Activated CD4-positive, alpha-beta T cell treated with anti-CD3 and anti-CD28 coated beads, Interleukin-2, amount 10 ng/mL, durations not matched to agents 7 days and 5 days (primary cell): ENCODE data around the gene MECR. TPM values are rescaled to one million over a fixed set of nuclear protein-coding genes. Genes with fewer than 3 reads are reported as not detected.

Experiments used
- CTCF ChIA-PET: fragments of 350-600 bp; sonication (Branson Sonifier 250); formaldehyde crosslinking; loops from one replicate; lab custom pipeline; 2021; ENCODE audit warnings: antibody characterized with exemption; lab: Charles Lee
- POLR2A ChIA-PET: fragments of 350-600 bp; sonication (Branson Sonifier 250); formaldehyde crosslinking; loops from one replicate; lab custom pipeline; 2021; ENCODE audit warnings: antibody characterized with exemption; lab: Charles Lee
- DNase-seq: peaks from one replicate; pipeline ENCODE4 v3.0.0-alpha.2; 2020
- H3K27ac Mint-ChIP-seq: one replicate; pipeline ENCODE4 v1.8.0; 2021; ENCODE audit warnings: mild to moderate bottlenecking, moderate library complexity, mixed read lengths
- H3K27me3 Mint-ChIP-seq: one replicate; pipeline ENCODE4 v1.8.0; 2021; ENCODE audit warnings: mixed read lengths
- H3K36me3 Mint-ChIP-seq: one replicate; pipeline ENCODE4 v1.8.0; 2021; ENCODE audit warnings: low read depth, mixed read lengths
- H3K4me1 Mint-ChIP-seq: one replicate; pipeline ENCODE4 v1.8.0; 2021; ENCODE audit warnings: mixed read lengths
- H3K4me3 Mint-ChIP-seq: one replicate; pipeline ENCODE4 v1.8.0; 2021; ENCODE audit warnings: mild to moderate bottlenecking, moderate library complexity, mixed read lengths
- H3K9me3 Mint-ChIP-seq: one replicate; pipeline ENCODE4 v1.8.0; 2021; ENCODE audit warnings: mixed read lengths
- total RNA-seq, 2 experiments: library from RNA; stranded (reverse); gene quantifications; one replicate each; pipeline ENCODE4 v1.2.3, GENCODE V29; 2021

The MECR gene
- total RNA-seq, 2 experiments from 2014 or later = 16.4 to 19.7 TPM

- ChIA-PET POLR2A (no interaction called here), CTCF (no interaction called here)
- Mint-ChIP-seq H3K27me3 (no peaks in the 10 kb centered on the region), H3K36me3 (no peaks in the 10 kb centered on the region), H3K4me1 (peaks cover 2% of the 10 kb centered on the region), H3K4me3 (no peak overlapping the region), H3K27ac (no peak overlapping the region), H3K9me3 (no peaks in the 10 kb centered on the region)
- DNase-seq = no peak
Observed at GRCh38 chr1:29249170-29249691, 18.5 kb upstream of the MECR start.

- Mint-ChIP-seq H3K36me3 (no peaks in the 10 kb centered on the region), H3K27ac (no peak overlapping the region), H3K4me1 (peaks cover 2% of the 10 kb centered on the region), H3K4me3 (no peak overlapping the region), H3K9me3 (no peaks in the 10 kb centered on the region), H3K27me3 (no peaks in the 10 kb centered on the region)
- CTCF ChIA-PET = no interaction called here
- POLR2A ChIA-PET = no interaction called here
- no peak for DNase-seq
Observed at GRCh38 chr1:29248409-29248808, 17.7 kb upstream of the MECR start.

- CTCF ChIA-PET = interaction anchor here (0.6 kb wide), 1 partner anchor 396 kb away, joined by 3 read pairs; no protein-coding TSS in a partner anchor
- no peak overlapping the region for H3K27ac Mint-ChIP-seq
- DNase-seq = no peak
Observed at GRCh38 chr1:29247571-29248273, 17.0 kb upstream of the MECR start.

GRCh38 chr1:29247044-29247443, 16.3 kb upstream of the MECR start:
- H3K9me3 Mint-ChIP-seq = no peaks in the 10 kb centered on the region
- ChIA-PET POLR2A (no interaction called here), CTCF (interaction anchor here (0.6 kb wide), 1 partner anchor 395 kb away, joined by 3 read pairs; no protein-coding TSS in a partner anchor)
- H3K4me1 Mint-ChIP-seq = peaks cover 2% of the 10 kb centered on the region
- DNase-seq = no peak
- no peak overlapping the region for H3K27ac Mint-ChIP-seq
- peaks cover 1% of the 10 kb centered on the region for H3K27me3 Mint-ChIP-seq
- no peaks in the 10 kb centered on the region for H3K36me3 Mint-ChIP-seq
- no peak overlapping the region for H3K4me3 Mint-ChIP-seq

More at GRCh38 chr1:29247571-29248273, 17.0 kb upstream of the MECR start:
- peaks cover 2% of the 10 kb centered on the region for H3K4me1 Mint-ChIP-seq
- no peaks in the 10 kb centered on the region for H3K9me3 Mint-ChIP-seq
- no peaks in the 10 kb centered on the region for H3K36me3 Mint-ChIP-seq
- no peaks in the 10 kb centered on the region for H3K27me3 Mint-ChIP-seq
- no peak overlapping the region for H3K4me3 Mint-ChIP-seq
- POLR2A ChIA-PET = no interaction called here

GRCh38 chr1:29245876-29246275, 15.1 kb upstream of the MECR start:
- Mint-ChIP-seq H3K27me3 (peaks cover 6% of the 10 kb centered on the region), H3K36me3 (no peaks in the 10 kb centered on the region), H3K27ac (no peak overlapping the region), H3K4me1 (peaks cover 2% of the 10 kb centered on the region), H3K9me3 (no peaks in the 10 kb centered on the region), H3K4me3 (no peak overlapping the region)
- no peak for DNase-seq
- CTCF ChIA-PET = interaction anchor here (0.5 kb wide), 1 partner anchor 444 kb away, joined by 3 read pairs; no protein-coding TSS in a partner anchor
- POLR2A ChIA-PET = no interaction called here

GRCh38 chr1:29245261-29245660, 14.5 kb upstream of the MECR start:
- POLR2A ChIA-PET = no interaction called here
- Mint-ChIP-seq H3K27ac (no peak overlapping the region), H3K4me3 (no peak overlapping the region), H3K36me3 (no peaks in the 10 kb centered on the region), H3K27me3 (peaks cover 8% of the 10 kb centered on the region), H3K9me3 (no peaks in the 10 kb centered on the region), H3K4me1 (peaks cover 2% of the 10 kb centered on the region)
- DNase-seq = no peak
- CTCF ChIA-PET = interaction anchor here (0.5 kb wide), 1 partner anchor 444 kb away, joined by 3 read pairs; no protein-coding TSS in a partner anchor

GRCh38 chr1:29243871-29244200, 13.1 kb upstream of the MECR start:
- ChIA-PET POLR2A (no interaction called here), CTCF (no interaction called here)
- no peak overlapping the region for H3K4me3 Mint-ChIP-seq
- H3K4me1 Mint-ChIP-seq = no peaks in the 10 kb centered on the region
- H3K9me3 Mint-ChIP-seq = no peaks in the 10 kb centered on the region
- peaks cover 23% of the 10 kb centered on the region for H3K27me3 Mint-ChIP-seq
- no peaks in the 10 kb centered on the region for H3K36me3 Mint-ChIP-seq
- H3K27ac Mint-ChIP-seq = no peak overlapping the region
- DNase-seq = no peak

- Mint-ChIP-seq H3K9me3 (no peaks in the 10 kb centered on the region), H3K27ac (no peak overlapping the region), H3K36me3 (peaks cover 1% of the 10 kb centered on the region), H3K4me1 (peaks cover 3% of the 10 kb centered on the region), H3K27me3 (peaks cover 27% of the 10 kb centered on the region), H3K4me3 (no peak overlapping the region)
- ChIA-PET CTCF (no interaction called here), POLR2A (no interaction called here)
- no peak for DNase-seq
Observed at GRCh38 chr1:29243023-29243870, 12.5 kb upstream of the MECR start.

- ChIA-PET POLR2A (no interaction called here), CTCF (interaction anchor here (0.6 kb wide), 1 partner anchor 997 kb away, joined by 3 read pairs; no protein-coding TSS in a partner anchor)
- H3K4me1 Mint-ChIP-seq = peaks cover 14% of the 10 kb centered on the region
- H3K36me3 Mint-ChIP-seq = peaks cover 1% of the 10 kb centered on the region
- no peak for DNase-seq
- H3K4me3 Mint-ChIP-seq = no peak overlapping the region
- H3K27me3 Mint-ChIP-seq = peaks cover 39% of the 10 kb centered on the region
- no peak overlapping the region for H3K27ac Mint-ChIP-seq
- H3K9me3 Mint-ChIP-seq = no peaks in the 10 kb centered on the region
Observed at GRCh38 chr1:29240986-29241385, 10.3 kb upstream of the MECR start.

GRCh38 chr1:29240400-29240837, 9.7 kb upstream of the MECR start:
- Mint-ChIP-seq H3K27ac (no peak overlapping the region), H3K4me3 (no peak overlapping the region), H3K9me3 (no peaks in the 10 kb centered on the region), H3K27me3 (peaks cover 45% of the 10 kb centered on the region), H3K36me3 (peaks cover 1% of the 10 kb centered on the region), H3K4me1 (peaks cover 18% of the 10 kb centered on the region)
- no peak for DNase-seq
- ChIA-PET POLR2A (no interaction called here), CTCF (interaction anchor here (0.6 kb wide), 1 partner anchor 997 kb away, joined by 3 read pairs; no protein-coding TSS in a partner anchor)

GRCh38 chr1:29239142-29239541, 8.4 kb upstream of the MECR start:
- Mint-ChIP-seq H3K4me3 (no peak overlapping the region), H3K36me3 (peaks cover 1% of the 10 kb centered on the region), H3K27ac (no peak overlapping the region), H3K9me3 (no peaks in the 10 kb centered on the region), H3K27me3 (peaks cover 52% of the 10 kb centered on the region), H3K4me1 (peaks cover 18% of the 10 kb centered on the region)
- POLR2A ChIA-PET = no interaction called here
- CTCF ChIA-PET = no interaction called here
- no peak for DNase-seq

- ChIA-PET CTCF (interaction anchor here (0.6 kb wide), 1 partner anchor 822 kb away, joined by 6 read pairs; no protein-coding TSS in a partner anchor), POLR2A (no interaction called here)
- peaks cover 18% of the 10 kb centered on the region for H3K4me1 Mint-ChIP-seq
- H3K27me3 Mint-ChIP-seq = peaks cover 53% of the 10 kb centered on the region
- peak overlapping the region; percentile 72 for H3K27ac Mint-ChIP-seq
- H3K4me3 Mint-ChIP-seq = peak overlapping the region; percentile 53
- H3K36me3 Mint-ChIP-seq = peaks cover 1% of the 10 kb centered on the region
- DNase-seq = no peak
- no peaks in the 10 kb centered on the region for H3K9me3 Mint-ChIP-seq
Observed at GRCh38 chr1:29238620-29239002, 7.9 kb upstream of the MECR start.
